ENCODE measurements around the gene LRRC41.

Gene LRRC41

GRCh38 chr1:46301808-46302640 is 1.4 kb downstream of the LRRC41 start (continued):
- TF ChIP-seq ZBTB20 (tag by site-specific recombination; IDR thresholded peaks at IDR 0.05) (peak; percentile 70), ZNF2 (tag by site-specific recombination; IDR thresholded peaks at IDR 0.05) (peak; percentile 80), ELK4 (IDR thresholded peaks at IDR 0.05; ENCODE audit: borderline replicate concordance, low read depth, low read length) (no peak), ZBTB11 (tag by site-specific recombination; conservative IDR thresholded peaks at IDR 0.05; ENCODE audit: low read depth) (0 out of 2 replicates have a peak, but pooled peaks have one; percentile 7), PATZ1 (tag by site-specific recombination; IDR thresholded peaks at IDR 0.05) (peak; percentile 91), ZEB2 (tag by site-specific recombination; IDR thresholded peaks at IDR 0.05) (no peak; the same call in 1 of the 2 replicates), ZXDB (tag by site-specific recombination; IDR thresholded peaks at IDR 0.05) (peak; percentile 58), ZNF121 (tag by site-specific recombination; IDR thresholded peaks at IDR 0.05) (no peak), BCL11A (tag by site-specific recombination; IDR thresholded peaks at IDR 0.05; ENCODE audit: low read depth) (0 out of 2 replicates have a peak, but pooled peaks have one; percentile 26), HOXC10 (CRISPR knock-in tag; IDR thresholded peaks at IDR 0.05) (0 out of 2 replicates have a peak, but pooled peaks have one; percentile 24), ZNF600 (tag by site-specific recombination; IDR thresholded peaks at IDR 0.05) (peak; percentile 90), WT1 (tag by site-specific recombination; IDR thresholded peaks at IDR 0.05) (peak; percentile 31), KLF7 (tag by site-specific recombination; IDR thresholded peaks at IDR 0.05; ENCODE audit: borderline replicate concordance) (peak; percentile 76), OVOL3 (tag by site-specific recombination; IDR thresholded peaks at IDR 0.05) (peak; percentile 70; the same call in 1 of the 2 replicates), ZNF449 (tag by site-specific recombination; IDR thresholded peaks at IDR 0.05) (peak; percentile 66; the same call in 1 of the 2 replicates), ZNF16 (tag by site-specific recombination; IDR thresholded peaks at IDR 0.05; ENCODE audit: low read depth) (no peak), ZNF157 (tag by site-specific recombination; IDR thresholded peaks at IDR 0.05) (peak; percentile 10; the same call in 1 of the 2 replicates), ZBTB49 (tag by site-specific recombination; IDR thresholded peaks at IDR 0.05; ENCODE audit: low read depth) (no peak), BCL11B (tag by site-specific recombination; IDR thresholded peaks at IDR 0.05; ENCODE audit: low read depth) (peak; percentile 47; the same call in 1 of the 2 replicates), ZBTB8A (tag by site-specific recombination; IDR thresholded peaks at IDR 0.05) (peak; percentile 58), ZNF24 (tag by site-specific recombination; IDR thresholded peaks at IDR 0.05) (peak; percentile 42; the same call in 1 of the 2 replicates), ZNF335 (tag by site-specific recombination; conservative IDR thresholded peaks at IDR 0.05) (peak; percentile 98), ZNF366 (tag by site-specific recombination; conservative IDR thresholded peaks at IDR 0.05) (0 out of 2 replicates have a peak, but pooled peaks have one; percentile 15), ZNF621 (tag by site-specific recombination; IDR thresholded peaks at IDR 0.05) (no peak), YY1 (tag by site-specific recombination; IDR thresholded peaks at IDR 0.05) (0 out of 2 replicates have a peak, but pooled peaks have one; percentile 10), SP7 (tag by site-specific recombination; IDR thresholded peaks at IDR 0.05) (peak; percentile 54; the same call in 1 of the 2 replicates), ZNF692 (tag by site-specific recombination; IDR thresholded peaks at IDR 0.05) (peak; percentile 61; the same call in 1 of the 2 replicates)

All from HEK293 (cell line).